ENCODE data around the gene AMER1. TPM values are rescaled to one million over a fixed set of nuclear protein-coding genes. Genes with fewer than 3 reads are reported as not detected.

Gene AMER1
- total and polyA plus RNA-seq, 10 of the 15 experiments (the other 5 are each of a cell fraction or from before 2014, with no cell fraction given): 0.16 to 6.3 (median 4.2) TPM

GRCh38 chrX:64151911-64152310 is 53.6 kb downstream of the AMER1 start (continued):
- no peak for TF ChIP-seq BACH1 (IDR thresholded peaks at IDR 0.05; ENCODE audit: borderline replicate concordance)
- no peak for TF ChIP-seq ZBED1 (IDR thresholded peaks at IDR 0.05; ENCODE audit: borderline replicate concordance)
- no peak for TF ChIP-seq SMC3 (IDR thresholded peaks at IDR 0.05; ENCODE audit: borderline replicate concordance, low read length)

GRCh38 chrX:64150775-64151174 is 54.7 kb downstream of the AMER1 start:
- Histone ChIP-seq H3K9me3 (replicated peaks; ENCODE audit: control insufficient read depth, insufficient read depth, low read length) (no peaks in the 10 kb centered on the region), H3K9ac (ENCODE audit: control insufficient read depth, insufficient read depth, low read length) (no peak overlapping the region), H3K36me3 (ENCODE audit: control insufficient read depth in 2 of 2, insufficient read depth in 2 of 2, low read length in 1 of 2) (no peaks in the 10 kb centered on the region), H3K27ac (ENCODE audit: control insufficient read depth, insufficient read depth) (no peak overlapping the region), H3K79me2 (ENCODE audit: control insufficient read depth, insufficient read depth, low read length) (no peaks in the 10 kb centered on the region), H3K4me3 (no peak overlapping the region), H2AFZ (ENCODE audit: control insufficient read depth, low read depth, low read length) (no peak overlapping the region), H4K20me1 (ENCODE audit: control insufficient read depth, insufficient read depth) (no peaks in the 10 kb centered on the region), H3K27me3 (replicated peaks in 1 of 2; ENCODE audit: control insufficient read depth in 2 of 2, insufficient read depth in 2 of 2, low read length in 1 of 2) (no peaks in the 10 kb centered on the region), H3K4me1 (ENCODE audit: control insufficient read depth, insufficient read depth, low read length) (no peaks in the 10 kb centered on the region), H3K4me2 (ENCODE audit: control insufficient read depth, insufficient read depth) (no peak overlapping the region)
- ChIA-PET SMC1A (ENCODE audit: uncharacterized antibody, unreplicated experiment) (no interaction called here), POLR2A (no interaction called here), CTCF (no interaction called here), RAD21 (ENCODE audit: unreplicated experiment) (no interaction called here)
- no TSS peak for BruUV-seq (replicated peaks)
- DNase-seq (ENCODE audit: low read depth, low spot score) (no peak), ATAC-seq (no peak), FAIRE-seq (no peak)
- TF ChIP-seq BCL11A (IDR thresholded peaks at IDR 0.05; ENCODE audit: low read depth, low read length) (no peak), JUND (IDR thresholded peaks at IDR 0.05; ENCODE audit: low read depth, low read length) (no peak), HDAC6 (IDR thresholded peaks at IDR 0.05; ENCODE audit: unreplicated experiment) (no peak), TCF7 (IDR thresholded peaks at IDR 0.05; ENCODE audit: borderline replicate concordance) (no peak), NBN (IDR thresholded peaks at IDR 0.05) (no peak), CREB1 (IDR thresholded peaks at IDR 0.05; ENCODE audit: low read depth) (no peak), PRDM15 (CRISPR knock-in tag; IDR thresholded peaks at IDR 0.05) (no peak), EGR1 (IDR thresholded peaks at IDR 0.05; ENCODE audit: borderline replicate concordance in 1 of 2, low read depth in 2 of 2, low read length in 2 of 2) (no peak), RUNX3 (IDR thresholded peaks at IDR 0.05; ENCODE audit: low read length) (no peak), CREM (IDR thresholded peaks at IDR 0.05; ENCODE audit: low read depth) (no peak), HDAC2 (IDR thresholded peaks at IDR 0.05) (no peak), E2F4 (IDR thresholded peaks at IDR 0.05; ENCODE audit: low read depth, low read length) (no peak)
- intact Hi-C loops (cut with micrococcal nuclease; ENCODE audit: unreplicated experiment) (no loop called here), in situ Hi-C loops (cut with MboI) (no loop called here)
- WGBS (ENCODE audit: insufficient coverage, insufficient replicate concordance, low lambda C conversion rate, missing lambda C conversion rate): 0% methylated on average over 2 of the region's 2 CpGs
